Measurements from ENCODE around the gene NDUFB10.

DNA sequence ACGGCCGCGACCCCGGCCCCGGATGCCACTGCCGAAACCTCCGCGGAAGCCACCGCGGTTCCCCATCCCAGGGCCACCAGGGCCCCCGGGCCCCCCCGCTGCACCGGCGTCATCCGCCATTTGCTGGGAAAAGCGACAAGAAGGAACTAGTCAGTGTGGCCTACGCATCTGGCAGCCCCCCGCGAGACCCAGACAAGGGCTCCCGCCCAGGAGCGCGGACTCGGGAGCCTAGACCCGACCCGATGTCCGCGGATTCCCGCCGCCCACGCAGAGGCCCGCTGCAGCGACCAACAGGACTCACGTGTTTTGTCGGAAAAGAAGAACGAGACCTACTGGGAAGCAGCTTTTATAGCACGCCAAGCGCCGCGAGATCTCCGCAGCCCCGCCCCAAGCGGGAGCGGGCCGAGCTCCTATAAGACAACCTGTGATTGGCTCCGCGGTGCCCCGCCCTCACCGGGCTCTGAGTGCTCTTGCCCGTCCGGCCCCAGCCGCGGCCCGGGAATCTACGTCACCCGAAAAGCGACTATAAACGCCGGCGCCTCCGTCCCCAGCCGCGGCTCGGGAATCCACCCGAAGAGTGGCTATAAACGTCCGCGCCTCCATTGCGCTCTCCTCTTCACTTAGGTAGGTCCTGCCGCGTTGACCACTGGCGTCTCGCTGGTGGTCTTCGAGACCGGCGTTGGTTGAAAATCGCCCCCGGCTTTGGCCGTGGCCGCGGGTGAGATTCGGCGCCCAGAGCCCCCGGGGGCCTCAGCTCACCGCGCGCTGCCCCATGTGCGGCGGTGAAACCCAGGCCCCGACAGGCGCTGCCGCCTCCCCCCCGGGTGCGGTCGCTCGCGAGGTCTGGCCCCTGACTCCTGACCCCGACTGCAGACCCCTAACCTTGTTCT lies 5.4 kb downstream of the NDUFB10 start, which contains the start of gene RPS2:
- TF ChIP-seq POLR2AphosphoS5 (IDR thresholded peaks at IDR 0.05) (peak; percentile 62 to 100 (median 98)), POLR2A (IDR thresholded peaks at IDR 0.05) (peak in 2 of 4 donors; percentile 92 to 94)
